IPS-18a (cell line): ENCODE data around the gene CNPY1.
"Not testable (repeated sequence)": the region's sequence is repeated elsewhere in the genome, so short reads cannot be mapped to it uniquely, and the experiment has no call there.

Experiments
- H3K27ac ChIP-seq: one replicate; pipeline ENCODE4 v1.5.1; 2013; ENCODE audit warnings: low read length
- H3K27me3 ChIP-seq: one replicate; pipeline ENCODE4 v1.6.1; 2013; ENCODE audit warnings: mild to moderate bottlenecking, low read length; ENCODE audit not compliant: control insufficient read depth, insufficient read depth
- H3K36me3 ChIP-seq: one replicate; pipeline ENCODE4 v1.6.1; 2013; ENCODE audit warnings: low read depth, low read length; ENCODE audit not compliant: control insufficient read depth
- H3K4me1 ChIP-seq: one replicate; pipeline ENCODE4 v1.6.1; 2013; ENCODE audit warnings: low read depth, low read length; ENCODE audit not compliant: control insufficient read depth
- H3K4me3 ChIP-seq: one replicate; pipeline ENCODE4 v1.5.1; 2013; ENCODE audit warnings: low read length
- H3K9ac ChIP-seq: one replicate; pipeline ENCODE4 v1.6.1; 2013; ENCODE audit warnings: mild to moderate bottlenecking, low read length, moderate library complexity
- H3K9me3 ChIP-seq: one replicate; pipeline ENCODE4 v1.6.1; 2013; ENCODE audit warnings: low read depth, low read length; ENCODE audit not compliant: control insufficient read depth

The CNPY1 gene

DNA sequence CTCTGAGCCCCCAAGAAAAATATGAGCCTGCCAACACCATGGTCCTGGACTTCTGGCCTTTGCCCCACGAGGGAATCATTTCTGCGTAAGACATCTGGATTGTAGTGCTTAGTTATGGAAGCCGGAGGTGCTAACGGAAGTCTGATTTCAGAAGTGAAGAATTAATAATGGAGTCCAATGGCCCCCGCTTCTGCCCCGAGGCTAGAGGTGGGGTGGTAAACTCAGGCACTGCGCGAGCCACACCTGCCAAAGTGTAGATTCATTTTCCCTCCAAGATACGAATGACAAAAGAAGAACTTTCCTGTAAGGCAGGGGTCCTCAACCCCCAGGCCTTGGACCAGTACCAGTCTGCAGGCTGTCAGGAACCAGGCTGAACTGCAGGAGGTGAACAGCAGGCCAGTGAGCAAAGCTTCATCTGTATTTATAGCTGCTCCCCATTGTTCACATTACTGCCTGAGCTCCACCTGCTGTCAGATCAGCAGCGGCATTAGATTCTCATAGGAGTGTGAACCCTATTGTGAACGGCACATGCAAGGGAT, 22.3 kb downstream of the CNPY1 start:
- Histone ChIP-seq H3K27ac (no peak overlapping the region), H3K9me3 (no peaks in the 10 kb centered on the region), H3K4me3 (no peak overlapping the region), H3K4me1 (no peaks in the 10 kb centered on the region), H3K9ac (no peak overlapping the region), H3K36me3 (no peaks in the 10 kb centered on the region), H3K27me3 (peaks cover 53% of the 10 kb centered on the region)

DNA sequence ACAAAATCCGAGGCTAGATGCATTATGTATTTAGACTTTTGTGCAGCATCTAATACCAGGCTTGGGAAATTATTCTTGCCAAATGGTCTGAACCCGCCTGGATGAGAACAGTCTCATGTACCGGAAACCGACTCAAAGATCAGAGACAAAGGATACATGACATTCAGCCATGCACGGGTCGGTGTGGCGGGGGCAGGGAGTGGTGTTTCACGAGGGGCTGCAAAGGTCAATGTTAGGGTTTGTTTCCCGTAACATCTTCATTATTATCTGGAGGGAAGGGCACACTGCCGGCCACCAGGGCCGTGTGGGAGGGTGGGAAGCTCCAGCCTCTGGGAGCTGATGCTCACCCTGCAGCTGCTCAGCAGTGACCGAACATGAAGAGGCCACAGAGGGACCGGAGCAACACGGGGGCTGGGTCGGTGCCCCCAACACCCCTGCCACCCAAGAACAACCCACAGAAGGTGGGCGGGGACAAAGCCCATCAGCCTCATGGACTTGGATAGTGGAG, 23.1 kb downstream of the CNPY1 start:
- H3K9me3 ChIP-seq, result no peaks in the 10 kb centered on the region
- no peaks in the 10 kb centered on the region for H3K4me1 ChIP-seq
- H3K4me3 ChIP-seq, result no peak overlapping the region
- peaks cover 60% of the 10 kb centered on the region for H3K27me3 ChIP-seq
- H3K36me3 ChIP-seq, result no peaks in the 10 kb centered on the region
- H3K9ac ChIP-seq, result no peak overlapping the region
- H3K27ac ChIP-seq, result no peak overlapping the region

DNA sequence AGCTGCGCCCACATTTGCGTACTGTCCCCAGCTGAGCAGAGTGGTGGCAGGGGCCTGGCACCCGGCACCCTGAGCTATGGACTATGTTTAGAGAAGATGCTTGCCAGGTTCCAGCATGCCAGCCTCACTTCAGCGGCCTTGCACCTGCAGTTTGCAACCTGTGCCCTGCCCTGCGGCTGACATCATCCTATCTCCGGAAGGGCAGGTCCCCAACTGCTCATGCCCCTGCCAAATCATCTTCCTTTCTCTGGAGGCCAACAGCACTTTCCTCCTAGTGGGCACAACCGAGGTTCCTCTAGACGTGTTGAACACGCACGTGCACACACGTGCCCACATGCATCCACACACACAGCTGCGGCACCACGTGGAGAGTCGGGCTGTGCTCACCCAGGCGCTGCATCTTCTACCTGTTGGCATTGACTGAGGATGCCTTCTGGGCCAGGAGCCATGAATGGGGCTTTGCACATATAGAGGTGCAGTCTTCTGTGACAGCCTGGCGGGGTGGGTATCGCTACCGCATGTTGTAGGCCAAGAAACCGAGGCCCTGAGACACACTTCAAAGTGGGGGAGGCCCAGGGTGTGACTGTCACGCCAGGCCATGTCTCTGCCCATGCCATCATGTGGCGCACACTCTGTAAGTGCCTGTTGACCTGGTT, 24.5 kb downstream of the CNPY1 start:
- Histone ChIP-seq H3K4me1 (no peaks in the 10 kb centered on the region), H3K4me3 (no peak overlapping the region), H3K9ac (no peak overlapping the region), H3K9me3 (no peaks in the 10 kb centered on the region), H3K27ac (no peak overlapping the region), H3K27me3 (peaks cover 63% of the 10 kb centered on the region), H3K36me3 (no peaks in the 10 kb centered on the region)

DNA sequence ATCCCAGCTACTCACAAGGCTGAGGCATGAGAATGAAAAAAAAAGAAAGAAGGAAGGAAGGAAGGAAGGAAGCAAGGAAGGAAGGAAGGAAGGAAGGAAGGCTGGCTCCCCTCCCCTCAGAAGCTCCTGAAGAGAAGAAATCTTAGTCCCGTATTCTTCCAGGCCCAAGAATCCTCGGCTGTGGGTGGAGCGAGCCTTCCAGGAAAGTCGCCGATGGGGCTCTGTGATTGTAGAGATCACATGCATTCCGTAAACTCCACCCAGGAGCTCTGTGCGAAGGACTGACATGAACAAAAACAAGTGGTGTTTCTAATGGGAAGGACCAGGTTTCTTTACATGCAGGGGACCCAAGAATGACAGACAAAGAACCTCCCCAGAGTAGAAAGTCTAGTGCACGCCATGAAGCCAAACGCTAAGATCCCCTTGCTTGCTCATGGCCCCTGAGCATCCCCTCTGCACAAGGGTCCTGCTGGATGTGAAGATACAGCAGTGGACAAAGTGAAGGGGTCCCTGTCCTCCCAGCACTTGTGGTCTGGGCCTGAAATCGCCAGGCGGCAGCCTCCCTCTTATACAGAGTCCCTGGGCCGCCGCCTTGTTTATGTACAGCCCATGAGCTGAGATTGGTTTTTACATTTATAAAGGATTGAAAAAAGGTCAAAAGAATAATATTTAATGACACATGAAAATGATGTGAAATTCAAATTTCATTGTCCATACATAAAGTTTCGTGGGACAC, 25.2 kb downstream of the CNPY1 start:
- Histone ChIP-seq H3K36me3 (no peaks in the 10 kb centered on the region), H3K4me1 (no peaks in the 10 kb centered on the region), H3K4me3 (no peak overlapping the region), H3K27me3 (peaks cover 63% of the 10 kb centered on the region), H3K9ac (no peak overlapping the region), H3K9me3 (no peaks in the 10 kb centered on the region), H3K27ac (no peak overlapping the region)

DNA sequence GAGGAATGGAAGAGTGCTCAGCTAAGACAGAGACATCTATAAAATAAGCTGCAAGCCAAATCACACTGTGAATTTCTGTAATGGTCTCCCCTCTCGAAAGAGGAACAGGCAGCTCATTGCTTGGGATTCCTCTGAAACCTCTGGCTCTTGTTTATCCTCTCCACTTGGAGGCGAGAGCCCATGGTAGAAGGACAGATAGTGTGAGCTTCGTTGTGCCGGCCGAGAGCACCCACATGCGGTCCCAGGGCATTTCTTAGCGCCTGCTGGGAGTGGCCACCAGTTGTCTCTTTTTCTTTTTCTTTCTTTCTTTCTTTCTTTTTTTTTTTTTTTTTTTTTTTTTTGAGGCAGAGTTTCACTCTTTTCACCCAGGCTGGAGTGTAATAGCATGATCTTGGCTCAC, 26.2 kb downstream of the CNPY1 start:
- Histone ChIP-seq H3K9ac (no peak overlapping the region), H3K9me3 (no peaks in the 10 kb centered on the region), H3K27me3 (peaks cover 65% of the 10 kb centered on the region), H3K4me1 (no peaks in the 10 kb centered on the region), H3K36me3 (no peaks in the 10 kb centered on the region), H3K27ac (no peak overlapping the region), H3K4me3 (no peak overlapping the region)

DNA sequence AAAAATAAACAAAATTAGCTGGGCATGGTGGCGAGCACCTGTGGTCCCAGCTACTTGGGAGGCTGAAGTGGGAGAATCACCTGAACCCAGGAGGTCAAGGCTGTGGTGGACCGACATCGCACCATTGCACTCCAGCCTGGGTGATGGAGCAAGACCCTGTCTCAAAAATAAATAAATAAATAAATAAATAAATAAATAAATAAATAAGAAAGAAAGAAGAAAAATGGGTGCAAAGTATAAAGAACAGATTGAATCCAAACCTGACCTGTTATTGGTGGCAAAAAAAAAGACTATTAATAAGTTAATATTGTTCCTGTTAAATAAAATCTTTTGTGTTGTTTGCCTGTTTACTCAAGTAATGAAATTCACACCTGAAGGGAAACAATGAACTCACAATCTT, 27.0 kb downstream of the CNPY1 start:
- not testable (repeated sequence) for H3K4me1 ChIP-seq, H3K4me3 ChIP-seq, H3K9ac ChIP-seq, H3K27ac ChIP-seq, H3K9me3 ChIP-seq, H3K36me3 ChIP-seq
- peaks cover 67% of the 10 kb centered on the region for H3K27me3 ChIP-seq

DNA sequence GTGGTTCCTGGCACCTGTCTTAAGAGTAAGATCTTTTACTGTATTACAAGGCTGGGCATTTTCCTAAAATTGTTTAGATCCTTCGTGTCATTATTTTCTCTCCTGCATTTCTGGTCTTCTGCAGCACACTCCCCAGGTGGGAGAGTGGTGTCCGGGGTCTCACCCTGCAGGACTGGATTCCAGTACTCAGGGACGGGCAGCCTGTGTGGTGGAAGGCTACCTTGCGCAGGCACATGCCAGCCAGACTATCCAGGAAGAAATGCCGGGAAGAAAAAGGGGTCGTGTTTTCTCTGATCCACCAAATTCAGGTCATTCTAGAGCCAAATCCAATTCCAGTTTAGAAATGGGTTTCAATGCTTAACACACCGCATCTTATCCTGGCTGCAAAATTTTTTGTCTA, 27.7 kb downstream of the CNPY1 start:
- no peak overlapping the region for H3K4me3 ChIP-seq
- H3K9ac ChIP-seq, result no peak overlapping the region
- no peak overlapping the region for H3K27ac ChIP-seq
- peaks cover 75% of the 10 kb centered on the region for H3K27me3 ChIP-seq
- H3K4me1 ChIP-seq, result no peaks in the 10 kb centered on the region
- no peaks in the 10 kb centered on the region for H3K36me3 ChIP-seq
- H3K9me3 ChIP-seq, result no peaks in the 10 kb centered on the region

DNA sequence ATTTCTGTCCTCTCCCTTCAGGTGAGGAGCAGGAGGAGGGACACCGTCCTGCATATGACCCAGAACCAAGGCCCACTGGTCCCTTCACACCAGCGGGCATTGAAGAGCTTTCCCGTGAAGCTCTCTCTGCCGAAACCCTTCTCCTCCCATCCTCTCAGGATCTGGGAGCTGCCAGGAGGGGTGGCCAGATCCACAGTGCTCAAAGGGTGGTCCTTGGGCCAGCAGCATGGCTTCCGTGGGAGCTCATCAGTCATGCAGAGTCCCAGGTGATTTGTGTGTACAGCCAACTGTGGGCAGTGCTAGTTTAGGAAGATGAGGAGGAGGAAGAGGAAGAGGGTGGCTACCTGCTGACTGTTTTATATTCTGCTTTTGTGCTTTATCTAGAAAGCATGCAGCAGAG, 28.4 kb downstream of the CNPY1 start:
- H3K9ac ChIP-seq, result no peak overlapping the region
- H3K9me3 ChIP-seq, result no peaks in the 10 kb centered on the region
- H3K27ac ChIP-seq, result no peak overlapping the region
- H3K36me3 ChIP-seq, result no peaks in the 10 kb centered on the region
- H3K4me3 ChIP-seq, result no peak overlapping the region
- H3K4me1 ChIP-seq, result no peaks in the 10 kb centered on the region
- H3K27me3 ChIP-seq, result peaks cover 79% of the 10 kb centered on the region

DNA sequence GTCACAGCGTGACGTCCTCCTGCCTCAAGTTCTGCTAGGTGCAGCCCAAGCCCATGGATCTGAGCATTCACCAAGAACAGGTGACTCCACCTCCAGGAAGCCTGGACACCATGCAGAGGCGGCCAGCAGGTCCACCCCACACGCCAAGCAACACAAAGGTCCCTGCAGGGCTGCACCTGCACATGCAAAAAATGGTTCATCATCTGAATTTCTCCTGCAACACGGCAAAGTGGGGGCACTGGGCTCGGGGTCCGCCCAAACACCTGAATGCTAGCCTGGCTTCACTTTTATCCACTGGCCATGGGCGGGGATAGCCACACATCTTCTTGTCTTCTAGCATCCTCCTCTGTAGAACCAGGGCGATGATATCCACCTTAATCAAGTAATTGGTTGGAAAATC, 28.9 kb downstream of the CNPY1 start:
- Histone ChIP-seq H3K27ac (no peak overlapping the region), H3K4me1 (peaks cover under 1% of the 10 kb centered on the region), H3K9me3 (no peaks in the 10 kb centered on the region), H3K4me3 (no peak overlapping the region), H3K9ac (no peak overlapping the region), H3K36me3 (no peaks in the 10 kb centered on the region), H3K27me3 (peaks cover 80% of the 10 kb centered on the region)

DNA sequence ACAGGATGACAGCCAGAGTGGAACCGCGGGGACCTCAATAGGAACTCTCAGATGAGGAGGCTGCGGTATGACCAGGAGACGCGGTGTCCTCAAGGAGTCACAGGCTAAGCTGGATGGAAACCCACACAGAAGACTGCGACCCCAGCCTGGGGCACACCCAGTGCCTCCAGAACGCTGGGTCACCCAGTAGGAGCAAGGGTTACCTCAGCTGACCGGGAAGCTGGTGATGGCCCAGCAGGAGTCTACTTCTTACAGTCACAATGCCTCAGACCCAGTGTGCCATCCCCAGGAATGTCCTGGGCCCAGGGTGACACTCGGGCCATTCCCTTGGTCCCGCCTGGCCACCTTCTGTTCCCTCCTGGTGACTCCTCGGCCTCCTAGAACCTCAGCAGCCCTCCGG, 29.9 kb downstream of the CNPY1 start:
- Histone ChIP-seq H3K4me1 (peaks cover 8% of the 10 kb centered on the region), H3K27me3 (peaks cover 90% of the 10 kb centered on the region), H3K36me3 (no peaks in the 10 kb centered on the region), H3K9ac (no peak overlapping the region), H3K4me3 (no peak overlapping the region), H3K9me3 (no peaks in the 10 kb centered on the region), H3K27ac (no peak overlapping the region)

DNA sequence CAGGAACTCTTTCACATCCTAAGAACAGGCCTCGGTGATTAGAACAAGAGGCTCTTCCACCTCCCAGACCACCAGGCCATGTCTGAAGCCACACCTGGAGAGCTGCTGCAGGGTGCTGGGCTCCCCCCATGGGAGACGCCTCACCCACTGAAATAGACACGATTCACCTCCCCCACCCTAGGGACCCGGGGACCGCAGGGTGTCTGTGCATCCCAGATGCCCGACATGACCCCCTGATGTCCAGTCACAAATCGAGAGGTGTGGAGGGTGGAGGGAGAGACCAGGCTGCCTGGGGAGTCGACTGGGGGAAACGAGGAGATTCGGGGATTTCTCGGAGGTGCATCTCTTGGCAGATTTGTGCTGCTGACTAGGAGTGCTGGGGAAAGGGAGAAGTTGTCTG, 31.0 kb downstream of the CNPY1 start:
- H3K36me3 ChIP-seq, result no peaks in the 10 kb centered on the region
- H3K27me3 ChIP-seq, result peaks cover 90% of the 10 kb centered on the region
- no peaks in the 10 kb centered on the region for H3K9me3 ChIP-seq

DNA sequence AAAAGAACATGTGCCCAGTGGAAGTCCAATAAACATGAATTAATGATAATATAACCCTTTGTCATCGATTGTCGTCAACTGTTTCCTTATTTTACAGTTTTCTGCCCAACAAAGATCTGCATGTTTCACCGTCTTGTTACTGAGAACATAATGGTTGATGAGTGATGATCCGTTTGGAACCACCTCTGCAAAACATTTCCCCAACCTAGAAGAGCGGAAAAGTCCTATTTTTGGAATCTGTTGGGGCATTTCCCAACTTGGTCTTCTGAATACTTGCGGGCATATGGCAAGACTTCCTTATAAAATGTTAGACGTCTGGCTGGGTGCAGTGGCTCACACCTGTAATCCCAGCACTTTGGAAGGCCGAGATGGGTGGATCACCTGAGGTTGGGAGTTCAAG, 32.1 kb downstream of the CNPY1 start:
- Histone ChIP-seq H3K9me3 (no peaks in the 10 kb centered on the region), H3K4me1 (peaks cover 21% of the 10 kb centered on the region), H3K27me3 (peaks cover 93% of the 10 kb centered on the region), H3K9ac (no peak overlapping the region), H3K27ac (no peak overlapping the region), H3K4me3 (no peak overlapping the region), H3K36me3 (no peaks in the 10 kb centered on the region)

More for the DNA sequence above, 31.0 kb downstream of the CNPY1 start:
- Histone ChIP-seq H3K9ac (no peak overlapping the region), H3K4me1 (peaks cover 19% of the 10 kb centered on the region), H3K27ac (no peak overlapping the region), H3K4me3 (no peak overlapping the region)
